Endothelial cell of hepatic sinusoid (primary cell): ENCODE data around the gene EXD3.

ENCODE experiments used
- in situ Hi-C: cut with HindIII; loops from 2 replicates; pipeline ENCODE4 v1.10.0; 2017; ENCODE audit warnings: low sequenced_read_pairs

EXD3 gene

GRCh38 chr9:137311986-137312851 lies 110.7 kb downstream of the EXD3 start:
- in situ Hi-C loops: loop anchor here (10.0 kb wide), 1 partner anchor 103 kb away; no protein-coding TSS in a partner anchor

DNA sequence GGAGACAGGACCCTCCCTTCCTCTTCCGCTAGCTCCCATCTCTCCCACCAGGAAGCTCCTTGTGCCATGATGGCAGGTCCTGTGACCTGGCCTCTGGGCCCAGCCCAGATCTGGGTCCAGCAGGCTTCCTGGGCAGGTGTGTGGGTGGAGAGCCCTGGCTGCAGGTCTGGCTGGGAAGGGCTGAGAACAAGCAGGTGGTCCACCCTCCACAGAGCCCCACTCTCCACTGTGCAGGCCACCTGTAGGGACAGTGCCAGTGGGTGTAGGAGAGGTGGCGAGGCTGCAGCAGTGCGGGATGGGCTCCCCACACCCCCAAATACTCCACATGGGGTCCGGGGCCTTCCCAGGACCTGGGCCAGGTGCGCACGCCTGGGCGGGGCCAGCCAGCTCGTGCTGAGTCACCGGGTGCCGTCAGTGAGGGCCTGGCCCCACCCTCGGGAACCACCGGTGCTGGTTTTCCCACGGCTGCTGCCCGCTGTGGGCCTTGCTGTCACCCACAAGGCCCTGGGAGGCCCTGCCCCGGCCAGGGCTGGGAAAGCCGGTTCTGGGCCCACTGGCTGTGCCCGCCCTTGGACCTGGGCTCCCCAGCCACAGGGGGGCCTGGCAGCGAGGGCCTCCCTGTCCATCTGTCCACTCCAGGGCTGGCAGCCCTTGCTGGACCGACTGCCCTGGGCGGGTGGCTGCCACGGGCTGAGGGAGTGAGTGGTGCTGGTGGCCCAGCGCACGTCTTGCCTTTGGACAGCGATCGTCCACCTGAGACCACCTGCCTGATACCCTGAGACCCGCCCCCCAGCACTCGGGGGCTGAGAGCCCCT lies 111.6 kb downstream of the EXD3 start:
- in situ Hi-C loops: loop anchor here (10.0 kb wide), 1 partner anchor 103 kb away; no protein-coding TSS in a partner anchor

GRCh38 chr9:137310189-137311052 lies 112.5 kb downstream of the EXD3 start:
- in situ Hi-C loops: loop anchor here (10.0 kb wide), 1 partner anchor 104 kb away; no protein-coding TSS in a partner anchor

DNA sequence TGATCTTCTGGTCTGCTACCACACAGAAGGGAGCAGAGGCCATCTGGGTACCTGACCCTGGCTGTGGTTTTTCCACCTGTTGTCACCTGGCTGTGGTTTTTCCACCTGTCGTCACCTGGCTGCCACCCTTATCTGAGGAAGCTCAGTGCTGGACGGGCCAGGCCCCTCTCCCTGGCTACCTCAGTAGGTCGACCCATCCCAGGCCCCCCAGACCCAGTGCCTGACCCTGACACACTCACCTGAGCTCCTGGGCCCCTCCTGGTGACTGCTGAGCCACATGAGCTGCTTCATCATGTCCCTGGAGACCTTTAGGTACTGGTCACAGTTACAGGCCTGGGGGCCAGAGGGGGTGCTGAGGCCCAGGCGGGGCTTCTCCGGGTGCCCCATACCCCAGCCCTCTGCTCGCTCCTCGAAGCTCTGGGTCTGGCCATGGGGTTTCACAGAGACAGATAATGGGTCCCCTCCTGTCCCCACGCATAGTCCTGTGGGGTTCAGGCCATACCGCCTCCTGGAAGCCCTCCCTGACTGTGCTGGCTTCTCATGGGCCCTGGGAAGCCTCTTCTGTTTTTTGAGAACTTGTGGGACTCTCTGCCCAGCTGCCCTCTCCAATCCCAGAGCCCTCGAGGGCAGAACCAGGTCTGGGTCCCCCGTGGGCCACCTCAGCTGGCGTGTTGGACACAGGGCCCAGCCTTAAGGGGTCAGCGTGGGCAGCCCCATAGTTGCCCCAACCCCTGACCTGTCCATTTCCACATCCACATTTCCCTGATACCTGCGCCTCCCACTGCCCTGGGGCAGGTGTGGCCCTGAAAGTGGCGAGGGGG lies 113.4 kb downstream of the EXD3 start:
- in situ Hi-C loops: loop anchor here (10.0 kb wide), 1 partner anchor 105 kb away; no protein-coding TSS in a partner anchor

DNA sequence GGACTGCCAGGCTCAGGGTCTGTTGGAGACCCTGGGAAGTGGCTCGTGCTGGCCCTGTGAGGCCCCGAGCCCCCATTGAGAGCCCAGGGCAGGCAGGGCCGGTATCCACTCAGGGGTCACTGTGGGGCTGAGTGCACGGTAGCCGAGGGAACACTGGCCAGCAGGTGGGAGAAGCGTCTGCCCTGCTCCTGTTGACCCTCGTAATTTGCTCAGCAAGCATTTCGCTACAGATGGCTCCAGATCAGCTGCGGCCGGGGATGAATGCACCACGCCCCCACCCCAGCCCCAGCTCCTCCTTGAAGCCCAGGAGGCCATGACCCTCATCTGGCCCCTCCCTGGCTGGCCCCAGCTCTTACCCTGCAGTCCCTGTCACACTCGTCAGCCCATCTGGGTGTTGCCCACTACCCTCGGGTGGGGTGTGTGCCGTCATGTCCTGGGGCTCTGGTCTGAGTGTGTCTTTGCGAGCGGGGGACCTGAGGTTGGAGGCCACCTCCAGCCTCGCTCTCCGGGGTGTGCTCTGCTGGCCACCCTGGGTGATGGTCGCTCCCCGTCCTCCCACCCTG lies 114.8 kb downstream of the EXD3 start:
- in situ Hi-C loops: no loop called here

- in situ Hi-C loops: no loop called here
Observed at GRCh38 chr9:137307255-137308056, 115.5 kb downstream of the EXD3 start.

DNA sequence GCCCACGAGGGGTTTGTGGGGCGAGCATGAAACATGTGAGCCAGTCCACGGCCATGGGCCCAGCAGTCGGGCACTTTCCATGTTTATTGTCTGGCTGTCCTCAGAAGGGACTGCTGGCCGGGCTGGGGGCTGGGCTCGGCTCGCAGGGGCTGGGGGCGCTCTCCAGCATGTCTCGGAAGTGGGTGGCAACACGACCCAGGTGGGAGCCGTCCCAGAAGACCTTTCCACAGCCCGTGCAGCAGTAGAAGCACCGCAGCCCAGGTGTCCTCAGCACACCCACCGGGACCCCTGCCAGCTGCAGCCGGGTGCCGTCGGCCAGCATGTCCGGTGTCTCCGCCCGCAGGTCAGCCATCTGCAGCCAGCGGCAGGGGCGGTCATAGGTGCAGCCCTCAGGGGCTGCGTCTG lies 116.1 kb downstream of the EXD3 start:
- in situ Hi-C loops: no loop called here

DNA sequence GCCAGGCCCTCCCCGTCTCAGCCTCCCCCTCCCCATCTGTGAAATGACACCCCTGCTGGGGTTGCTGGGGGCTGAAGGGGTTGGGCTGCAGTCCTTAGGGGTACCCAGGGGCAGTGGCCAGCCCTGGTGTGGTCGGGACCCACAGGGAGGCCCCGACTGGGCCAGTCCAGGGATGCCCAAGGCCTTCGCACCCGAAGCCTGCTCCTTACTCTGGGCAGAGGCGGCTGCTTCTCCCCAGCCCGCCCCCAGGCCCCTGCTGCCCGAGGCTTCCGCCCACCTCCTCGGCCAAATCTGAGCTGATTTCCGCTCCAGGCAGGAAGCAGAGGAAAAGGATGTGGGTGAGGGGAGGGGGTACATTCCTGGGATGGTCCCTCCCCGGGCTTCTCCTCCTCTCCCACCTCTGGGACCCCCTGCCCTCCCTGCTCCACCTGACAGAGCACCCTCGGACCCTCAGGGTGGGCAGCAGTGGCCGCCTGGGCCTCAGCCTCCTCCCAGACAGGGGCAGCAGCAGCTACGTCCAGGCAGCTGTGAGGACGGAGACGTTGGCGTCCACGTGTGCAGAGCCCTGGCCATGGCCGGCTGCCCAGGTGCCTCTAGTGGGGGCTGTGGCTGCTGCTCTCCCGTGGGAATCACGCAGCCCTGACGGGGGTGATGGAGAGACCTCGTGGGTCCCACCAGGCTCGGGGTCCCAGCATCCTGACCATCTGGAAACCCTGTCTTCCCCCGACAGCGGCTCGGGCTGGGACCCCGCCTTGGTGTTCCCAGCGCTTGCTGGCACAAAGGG lies 116.7 kb downstream of the EXD3 start:
- in situ Hi-C loops: no loop called here

- in situ Hi-C loops: no loop called here
Observed at GRCh38 chr9:137305798-137306065, 117.2 kb downstream of the EXD3 start.

- in situ Hi-C loops: no loop called here
Observed at GRCh38 chr9:137305060-137305797, 117.7 kb downstream of the EXD3 start.

DNA sequence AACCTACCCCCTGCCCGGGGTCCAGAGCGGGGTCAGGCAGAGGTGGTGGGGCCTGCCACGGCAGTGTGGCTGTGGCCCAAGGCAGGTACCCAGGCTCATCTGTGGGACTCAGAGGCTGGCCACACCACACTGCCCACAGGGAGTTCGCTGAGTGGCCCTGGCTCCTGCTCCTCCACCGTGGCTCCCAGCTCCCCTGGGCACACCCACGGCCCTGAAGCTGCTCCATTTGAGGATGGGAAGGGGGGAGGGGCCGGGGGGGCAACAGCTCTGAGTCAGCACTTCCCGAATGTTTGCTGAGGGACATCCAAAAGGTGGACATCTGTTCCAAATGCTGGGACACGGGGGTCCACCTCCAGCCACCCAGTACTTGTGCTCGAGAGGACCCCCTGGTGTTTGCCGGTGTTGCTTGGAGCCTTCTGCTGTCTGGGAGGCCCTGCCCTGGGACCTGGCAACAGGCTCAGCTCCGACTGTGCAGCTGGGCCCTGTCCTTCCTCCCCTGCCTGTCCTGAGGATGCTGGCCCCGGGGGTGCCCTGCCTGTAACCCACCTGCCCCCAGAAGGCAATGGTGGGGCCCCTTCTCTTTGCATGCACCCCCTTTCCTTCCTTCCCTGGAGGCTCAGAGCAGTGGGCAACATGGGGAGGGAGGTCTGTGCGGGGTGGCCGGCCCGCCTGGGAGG lies 118.4 kb downstream of the EXD3 start:
- in situ Hi-C loops: no loop called here

DNA sequence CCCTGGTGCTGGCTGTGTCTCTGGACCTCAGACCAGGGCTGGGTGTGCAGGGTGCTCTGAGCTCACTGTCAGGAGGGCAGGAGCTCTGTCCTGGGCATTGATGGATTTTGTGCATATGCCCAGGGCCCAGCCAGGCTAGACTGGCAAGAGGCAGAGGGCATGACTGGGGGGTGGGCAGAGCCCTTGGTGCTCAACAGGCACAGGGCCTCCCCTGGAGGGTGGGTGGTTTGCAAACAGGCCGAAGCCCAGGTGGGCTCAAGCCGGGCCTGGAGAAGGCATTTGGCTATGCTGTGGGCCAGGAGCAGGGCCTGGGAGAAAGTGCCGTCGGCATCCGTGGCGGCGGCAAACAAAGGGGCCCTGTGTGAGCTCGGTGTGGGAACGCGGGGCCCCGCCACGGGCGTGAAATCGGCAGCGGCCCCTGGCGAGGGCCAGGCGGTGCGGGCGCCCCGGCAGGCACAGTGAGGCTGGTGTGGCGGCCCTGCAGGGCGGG lies 119.0 kb downstream of the EXD3 start:
- in situ Hi-C loops: no loop called here

DNA sequence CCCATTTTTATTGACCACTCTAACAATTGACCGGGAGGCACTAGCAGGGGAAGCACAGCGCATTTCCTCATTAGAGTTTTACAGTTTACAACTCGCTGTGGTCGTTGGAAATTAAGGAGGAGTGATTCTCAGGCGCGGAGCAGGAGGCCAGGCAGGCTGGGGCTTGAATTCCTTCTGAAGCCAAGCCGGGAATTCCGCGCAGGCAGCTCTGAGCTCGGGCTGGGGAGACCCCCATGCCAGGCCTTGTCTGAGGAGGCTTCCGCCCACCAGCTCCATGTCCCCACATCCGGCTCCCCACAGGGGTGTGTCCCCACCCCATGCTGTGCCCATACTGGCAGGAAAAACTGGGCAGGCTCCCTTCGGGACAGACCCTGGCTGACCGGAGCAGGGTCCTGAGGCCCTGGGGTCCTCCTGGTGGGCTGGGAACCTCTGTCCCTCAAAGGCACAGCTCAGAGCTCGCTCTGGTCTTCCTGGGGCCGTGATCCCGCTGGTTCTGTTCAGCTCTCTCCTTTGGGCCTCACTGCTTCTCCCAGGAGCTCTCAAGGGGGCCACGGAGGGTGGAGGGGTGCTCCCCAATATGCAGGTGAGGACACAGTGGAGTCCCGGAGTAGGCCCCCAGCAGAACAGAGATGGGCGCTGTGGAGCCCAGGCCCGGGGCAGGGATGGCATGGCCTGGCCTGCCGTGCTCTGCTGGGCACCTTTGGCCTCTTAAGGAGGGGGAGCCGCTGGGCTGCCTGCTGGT lies 119.6 kb downstream of the EXD3 start:
- in situ Hi-C loops: no loop called here

DNA sequence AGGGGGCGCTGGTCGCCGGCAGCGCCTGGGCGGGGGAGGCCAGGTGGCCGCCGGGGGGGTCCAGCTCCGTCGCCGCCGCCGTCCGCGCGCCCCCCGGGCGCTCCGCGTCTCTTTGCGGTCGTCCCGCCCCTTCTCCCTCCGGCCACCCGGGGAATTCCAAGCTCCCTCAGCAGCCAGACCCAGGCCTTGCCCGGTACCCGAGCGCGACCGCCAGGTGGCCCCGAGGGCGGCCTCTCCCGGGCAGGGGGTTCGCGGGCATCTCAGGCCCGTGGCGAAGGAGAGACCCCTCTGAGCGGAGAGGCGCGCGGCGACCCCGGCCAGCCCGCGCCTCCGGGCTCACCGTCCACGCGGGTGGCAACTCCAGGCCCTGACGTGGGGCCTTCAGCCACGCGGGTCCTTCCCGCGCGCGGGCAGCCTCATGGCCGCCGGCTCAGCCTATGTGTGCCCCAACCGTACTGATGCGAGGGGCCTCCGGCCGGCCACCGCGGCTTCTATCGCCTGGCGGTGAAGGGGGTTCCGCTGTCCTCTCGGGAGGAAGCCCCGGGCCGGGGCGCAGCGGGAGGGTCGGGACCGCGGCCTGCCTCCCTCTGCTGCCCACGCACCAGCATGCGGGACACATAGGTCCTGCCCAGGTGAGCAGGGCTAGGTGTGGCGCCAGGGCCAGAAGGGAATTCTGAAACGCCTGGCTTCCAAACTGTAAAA lies 120.4 kb downstream of the EXD3 start:
- in situ Hi-C loops: no loop called here

GRCh38 chr9:137302118-137302448 lies 120.9 kb downstream of the EXD3 start, which contains the start of gene NRARP:
Gene NRARP (minus strand): TSS chr9:137302271. CDS start chr9:137301928, 343 bp downstream.
- in situ Hi-C loops: no loop called here
